ENCODE data around the gene MOB1A.
"Not testable (repeated sequence)": the region's sequence is repeated elsewhere in the genome, so short reads cannot be mapped to it uniquely, and the experiment has no call there.

The MOB1A gene

GRCh38 chr2:74148457-74149246 lies 30.0 kb downstream of the MOB1A start:
- DNase-seq (ENCODE audit: low spot score), result no peak

GRCh38 chr2:74147727-74148456 lies 30.8 kb downstream of the MOB1A start, which contains the start of gene BOLA3:
Gene BOLA3, minus strand, starts transcription at chr2:74147912. Its CDS starts 38 bp downstream, at chr2:74147874.
- peak; percentile 87 for DNase-seq (ENCODE audit: low spot score)

- DNase-seq (ENCODE audit: low spot score), result peak; percentile 40
These were observed 31.6 kb downstream of the MOB1A start for GRCh38 chr2:74146929-74147726.

GRCh38 chr2:74142340-74142739 lies 36.3 kb downstream of the MOB1A start:
- DNase-seq (ENCODE audit: low spot score), result no peak

GRCh38 chr2:74138600-74139323 lies 39.9 kb downstream of the MOB1A start:
- no peak for DNase-seq (ENCODE audit: low spot score)

GRCh38 chr2:74137651-74138599 lies 40.8 kb downstream of the MOB1A start:
- DNase-seq (ENCODE audit: low spot score), result no peak

- no peak for DNase-seq (ENCODE audit: low spot score)
These were observed 46.8 kb downstream of the MOB1A start for GRCh38 chr2:74131901-74132300.

GRCh38 chr2:74130211-74130995 lies 48.3 kb downstream of the MOB1A start:
- DNase-seq (ENCODE audit: low spot score), result peak; percentile 67

- no peak for DNase-seq (ENCODE audit: low spot score)
These were observed 50.5 kb downstream of the MOB1A start for GRCh38 chr2:74128206-74128605.

GRCh38 chr2:74123955-74124354 lies 54.7 kb downstream of the MOB1A start:
- not testable (repeated sequence) for DNase-seq (ENCODE audit: low spot score)

GRCh38 chr2:74121846-74122245 lies 56.8 kb downstream of the MOB1A start:
- not testable (repeated sequence) for DNase-seq (ENCODE audit: low spot score)

- peak; percentile 73 for DNase-seq (ENCODE audit: low spot score)
These were observed 58.5 kb downstream of the MOB1A start for GRCh38 chr2:74119912-74120825.

- DNase-seq (ENCODE audit: low spot score), result peak; percentile 22
These were observed 59.3 kb downstream of the MOB1A start for GRCh38 chr2:74119339-74119738.

- DNase-seq (ENCODE audit: low spot score), result no peak
These were observed 67.3 kb downstream of the MOB1A start for GRCh38 chr2:74111380-74111779.

- DNase-seq (ENCODE audit: low spot score), result no peak
These were observed 68.1 kb downstream of the MOB1A start for GRCh38 chr2:74110537-74110936.

- no peak for DNase-seq (ENCODE audit: low spot score)
These were observed 69.1 kb downstream of the MOB1A start for GRCh38 chr2:74109551-74109950.

- DNase-seq (ENCODE audit: low spot score), result no peak
These were observed 71.6 kb downstream of the MOB1A start for GRCh38 chr2:74107071-74107470.

- DNase-seq (ENCODE audit: low spot score), result no peak
These were observed 73.3 kb downstream of the MOB1A start for GRCh38 chr2:74105413-74105812.

GRCh38 chr2:74104839-74105238 lies 73.8 kb downstream of the MOB1A start:
- no peak for DNase-seq (ENCODE audit: low spot score)

Data from kidney tubule cell (primary cell).